Left ventricle myocardium inferior (tissue), 1 donor: Measurements from ENCODE around the gene COL7A1. TPM values are rescaled to one million over a fixed set of nuclear protein-coding genes. Genes with fewer than 3 reads are reported as not detected.

Source experiments
- DNase-seq: peaks from one replicate; pipeline ENCODE4 v3.0.0-alpha.2; 2020
- H3K27ac ChIP-seq: fragments of 200-600 bp; replicated peaks from 2 replicates; pipeline ENCODE4 v1.8.0; 2021
- H3K27me3 ChIP-seq: fragments of 200-600 bp; 2 replicates; pipeline ENCODE4 v1.8.0; 2021; ENCODE audit warnings: low read depth
- H3K36me3 ChIP-seq: fragments of 200-600 bp; 2 replicates; pipeline ENCODE4 v1.8.0; 2021
- H3K4me1 ChIP-seq: fragments of 200-600 bp; 2 replicates; pipeline ENCODE4 v1.8.0; 2021
- H3K4me3 ChIP-seq: fragments of 200-600 bp; 2 replicates; pipeline ENCODE4 v1.8.0; 2021; ENCODE audit warnings: mild to moderate bottlenecking, moderate library complexity
- H3K9me3 ChIP-seq: fragments of 200-600 bp; replicated peaks from 2 replicates; pipeline ENCODE4 v1.8.0; 2021
- CTCF ChIP-seq: fragments of 200-600 bp; IDR thresholded peaks from 2 replicates; pipeline ENCODE4 v1.8.0; 2021; ENCODE audit warnings: antibody characterized with exemption, mild to moderate bottlenecking, borderline replicate concordance
- intact Hi-C: fragments of 100-400 bp; cut with micrococcal nuclease; formaldehyde crosslinking; loops from one replicate; pipeline ENCODE4 v1.11.0; 2022
- total RNA-seq: library from RNA; stranded (reverse); fragmentation: NEBNext Ultra II Directional; extraction: Animal tissue kit (Norgen Biotek cat#: 25700); gene quantifications from one replicate; pipeline ENCODE4 v1.2.1, GENCODE V29; 2021
- donor health status: DM: no; HTN: yes; CAD: no; lungs with severe emphysema.

The COL7A1 gene
- total RNA-seq, 1 donor from 2014 or later, result 24.4 TPM

GRCh38 chr3:48601622-48601994, 6.5 kb upstream of the COL7A1 start:
- Histone ChIP-seq H3K4me3 (peak overlapping the region; percentile 21), H3K27me3 (no peaks in the 10 kb centered on the region), H3K9me3 (no peaks in the 10 kb centered on the region), H3K27ac (peak overlapping the region; percentile 95), H3K4me1 (peaks cover 100% of the 10 kb centered on the region), H3K36me3 (peaks cover 78% of the 10 kb centered on the region)
- TF ChIP-seq CTCF, result no peak
- peak; percentile 80 for DNase-seq
- intact Hi-C loops, result no loop called here

- intact Hi-C loops, result no loop called here
- H3K4me1 ChIP-seq, result peaks cover 100% of the 10 kb centered on the region
Observed at GRCh38 chr3:48600711-48601621, 5.8 kb upstream of the COL7A1 start.

GRCh38 chr3:48599509-48600285, 4.6 kb upstream of the COL7A1 start:
- TF ChIP-seq CTCF, result no peak
- Histone ChIP-seq H3K36me3 (peaks cover 59% of the 10 kb centered on the region), H3K27me3 (peaks cover 4% of the 10 kb centered on the region), H3K4me1 (peaks cover 100% of the 10 kb centered on the region), H3K4me3 (peak overlapping the region; percentile 40), H3K9me3 (no peaks in the 10 kb centered on the region), H3K27ac (peak overlapping the region; percentile 95)
- intact Hi-C loops, result no loop called here
- DNase-seq, result no peak

More at GRCh38 chr3:48600711-48601621, 5.8 kb upstream of the COL7A1 start:
- no peak for DNase-seq
- Histone ChIP-seq H3K36me3 (peaks cover 72% of the 10 kb centered on the region), H3K4me3 (peak overlapping the region; percentile 21), H3K9me3 (no peaks in the 10 kb centered on the region), H3K27me3 (no peaks in the 10 kb centered on the region), H3K27ac (peak overlapping the region; percentile 95)
- no peak for TF ChIP-seq CTCF

GRCh38 chr3:48599077-48599501, 4.0 kb upstream of the COL7A1 start:
- Histone ChIP-seq H3K4me1 (peaks cover 99% of the 10 kb centered on the region), H3K4me3 (peak overlapping the region; percentile 40), H3K27me3 (peaks cover 7% of the 10 kb centered on the region), H3K36me3 (peaks cover 53% of the 10 kb centered on the region), H3K27ac (peak overlapping the region; percentile 95), H3K9me3 (no peaks in the 10 kb centered on the region)
- no peak for DNase-seq
- intact Hi-C loops, result no loop called here
- TF ChIP-seq CTCF, result no peak

- peaks cover 47% of the 10 kb centered on the region for H3K36me3 ChIP-seq
- H3K4me1 ChIP-seq, result peaks cover 93% of the 10 kb centered on the region
- DNase-seq, result peak; percentile 70
- no peak for TF ChIP-seq CTCF
- H3K9me3 ChIP-seq, result no peaks in the 10 kb centered on the region
- intact Hi-C loops, result no loop called here
- peaks cover 10% of the 10 kb centered on the region for H3K27me3 ChIP-seq
- H3K4me3 ChIP-seq, result peak overlapping the region; percentile 40
- peak overlapping the region; percentile 95 for H3K27ac ChIP-seq
Observed at GRCh38 chr3:48598323-48599076, 3.4 kb upstream of the COL7A1 start.
